Measurements from ENCODE around the gene DNASE2B.

The DNASE2B gene, protein sequence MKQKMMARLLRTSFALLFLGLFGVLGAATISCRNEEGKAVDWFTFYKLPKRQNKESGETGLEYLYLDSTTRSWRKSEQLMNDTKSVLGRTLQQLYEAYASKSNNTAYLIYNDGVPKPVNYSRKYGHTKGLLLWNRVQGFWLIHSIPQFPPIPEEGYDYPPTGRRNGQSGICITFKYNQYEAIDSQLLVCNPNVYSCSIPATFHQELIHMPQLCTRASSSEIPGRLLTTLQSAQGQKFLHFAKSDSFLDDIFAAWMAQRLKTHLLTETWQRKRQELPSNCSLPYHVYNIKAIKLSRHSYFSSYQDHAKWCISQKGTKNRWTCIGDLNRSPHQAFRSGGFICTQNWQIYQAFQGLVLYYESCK

GRCh38 chr1:84398175-84399155 lies at the start of gene DNASE2B:
TSS of gene DNASE2B (plus strand) at chr1:84398484. CDS start at chr1:84398565, 81 bp downstream.
- no peak for DNase-seq

DNA sequence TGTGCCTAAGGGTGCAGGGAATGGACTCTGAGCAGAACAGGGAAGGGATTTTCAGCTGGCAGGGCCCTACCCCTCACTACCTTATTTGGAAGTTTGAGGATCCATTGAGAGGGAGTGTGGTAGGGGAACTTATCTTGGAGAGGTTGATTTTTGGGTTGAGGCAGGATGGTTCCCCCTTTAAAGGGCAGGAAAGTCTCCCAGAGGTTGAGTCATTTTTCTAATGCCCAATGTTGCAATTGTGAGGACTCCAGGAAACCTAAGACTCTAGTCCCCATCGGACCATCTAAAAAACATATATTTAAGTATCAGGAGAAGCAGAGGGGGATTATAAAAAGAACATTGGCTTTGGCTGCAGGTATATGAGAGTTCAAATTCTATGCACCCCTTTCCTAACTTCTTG lies 49.5 kb upstream of the DNASE2B start:
- no peak for DNase-seq

- no peak for DNase-seq
Observed at GRCh38 chr1:84350104-84350503, 48.2 kb upstream of the DNASE2B start.

- no peak for DNase-seq
Observed at GRCh38 chr1:84350550-84350949, 47.7 kb upstream of the DNASE2B start.

DNA sequence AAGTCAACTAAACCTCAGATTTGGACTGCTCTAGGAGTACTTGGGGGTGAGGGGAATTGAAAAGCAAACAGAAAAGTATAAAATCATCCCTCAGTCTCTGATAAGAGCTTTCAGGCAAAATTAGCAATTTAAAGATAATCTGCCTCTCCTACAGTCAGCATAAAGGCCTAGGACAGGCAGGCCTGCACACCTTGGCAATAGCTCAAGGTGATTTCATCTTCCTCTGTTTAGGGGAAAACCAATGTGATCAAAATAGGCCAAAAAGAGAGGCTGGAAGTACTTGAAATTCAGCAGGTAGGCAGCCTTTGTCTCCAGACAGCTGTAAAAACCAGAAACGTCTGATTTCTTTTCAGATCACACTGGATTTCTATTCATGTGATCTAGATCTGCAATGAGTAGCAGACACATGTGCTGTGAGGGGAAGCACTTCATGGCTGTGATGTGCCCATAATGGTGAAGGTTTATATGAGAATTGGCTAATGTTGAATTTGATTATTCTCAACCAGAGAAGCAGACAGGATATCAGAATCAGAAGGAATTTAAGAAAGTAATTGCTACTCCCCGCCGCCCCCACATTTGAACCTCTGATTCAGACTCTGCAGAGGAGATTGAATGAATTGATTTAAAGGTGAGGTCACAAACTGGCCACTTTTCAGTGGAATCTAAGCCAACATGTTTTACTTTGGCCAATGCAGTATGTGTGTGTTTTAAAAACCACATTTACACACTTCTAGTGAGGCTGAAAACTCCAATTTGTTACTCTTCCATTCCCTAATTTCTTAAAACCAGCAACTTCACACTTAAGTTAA lies 45.8 kb upstream of the DNASE2B start:
- no peak for DNase-seq

- no peak for DNase-seq
Observed at GRCh38 chr1:84353695-84354094, 44.6 kb upstream of the DNASE2B start.

GRCh38 chr1:84355556-84355955 lies 42.7 kb upstream of the DNASE2B start:
- DNase-seq: no peak

DNA sequence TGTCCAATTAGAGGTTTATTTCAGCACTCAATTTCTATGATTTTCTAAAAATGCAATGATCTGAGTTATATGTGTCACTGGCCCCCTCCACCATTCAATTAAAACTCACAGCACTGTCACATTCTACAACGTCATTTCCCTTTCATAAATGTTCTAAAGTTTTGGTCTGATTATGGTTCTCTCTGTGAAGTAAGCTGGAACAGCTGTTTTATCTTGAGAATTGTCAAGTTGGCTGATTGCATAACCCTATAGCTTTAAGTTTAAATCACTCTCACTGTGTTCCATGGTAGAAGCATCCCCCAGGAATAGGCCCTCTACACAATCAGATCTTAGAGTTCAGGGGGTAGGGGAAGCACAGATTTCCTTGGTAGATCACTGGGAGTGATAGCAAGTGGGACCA lies 41.4 kb upstream of the DNASE2B start:
- DNase-seq: no peak

- no peak for DNase-seq
Observed at GRCh38 chr1:84358695-84359094, 39.6 kb upstream of the DNASE2B start.

DNA sequence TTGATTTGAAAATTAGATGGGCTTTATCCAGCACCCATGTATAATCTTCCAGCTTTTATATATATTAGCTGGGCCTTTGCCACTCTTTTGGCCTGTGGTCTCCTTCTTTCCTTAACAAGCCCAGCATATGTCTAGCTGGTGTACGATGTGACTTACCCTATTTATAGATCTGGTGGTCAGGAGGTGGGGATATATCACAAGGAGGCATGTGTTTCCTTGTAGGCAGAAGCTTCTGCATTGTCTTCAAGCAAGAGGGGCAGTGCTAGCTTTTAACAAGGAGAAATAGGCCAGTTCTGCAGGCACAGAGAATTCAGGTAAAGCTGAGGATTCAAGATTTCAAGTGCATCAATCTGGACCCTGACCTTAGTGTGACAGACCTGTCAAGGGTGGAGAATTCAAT lies 38.0 kb upstream of the DNASE2B start:
- no peak for DNase-seq

DNA sequence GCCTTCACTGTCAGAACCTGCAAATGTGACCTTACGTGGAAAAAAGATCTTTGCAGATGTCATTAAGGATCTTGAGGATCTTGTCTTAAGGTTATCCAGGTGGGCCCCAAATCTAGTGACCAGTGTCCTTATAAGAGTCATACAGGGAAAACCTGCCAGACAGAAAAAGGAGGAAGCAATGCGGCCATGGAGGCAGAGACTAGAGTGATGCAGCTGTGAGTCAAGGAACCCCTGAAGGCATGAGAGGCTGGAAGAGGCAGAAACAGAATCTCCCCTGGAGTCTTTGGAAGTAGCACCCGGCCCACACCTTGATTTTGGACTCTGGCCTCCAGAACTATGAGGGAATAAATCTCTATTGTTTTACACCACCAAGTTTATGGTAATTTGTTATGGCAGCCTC lies 36.5 kb upstream of the DNASE2B start:
- no peak for DNase-seq

GRCh38 chr1:84363019-84363418 lies 35.3 kb upstream of the DNASE2B start:
- no peak for DNase-seq

DNA sequence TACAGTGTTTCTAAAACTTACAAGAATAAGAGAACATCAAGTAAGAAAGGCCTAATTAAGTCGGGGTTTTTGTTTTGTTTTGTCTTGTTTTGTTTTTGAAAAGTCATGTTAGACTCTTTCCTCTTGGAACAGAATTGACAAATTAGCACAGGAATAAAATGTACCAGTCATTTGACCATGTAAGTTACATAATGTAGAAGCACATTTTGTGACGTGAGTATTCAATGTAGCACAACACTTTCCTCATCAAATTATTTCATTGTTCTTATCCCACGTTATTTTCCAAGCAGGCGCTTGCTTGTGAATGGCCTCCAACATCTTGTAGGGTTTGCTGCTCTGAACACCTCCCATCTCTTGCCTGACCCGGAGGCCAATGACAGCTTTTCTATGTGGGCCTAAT lies 34.7 kb upstream of the DNASE2B start:
- no peak for DNase-seq

GRCh38 chr1:84365225-84366221 lies 32.8 kb upstream of the DNASE2B start:
- no peak for DNase-seq

GRCh38 chr1:84366786-84367185 lies 31.5 kb upstream of the DNASE2B start:
- no peak for DNase-seq

DNA sequence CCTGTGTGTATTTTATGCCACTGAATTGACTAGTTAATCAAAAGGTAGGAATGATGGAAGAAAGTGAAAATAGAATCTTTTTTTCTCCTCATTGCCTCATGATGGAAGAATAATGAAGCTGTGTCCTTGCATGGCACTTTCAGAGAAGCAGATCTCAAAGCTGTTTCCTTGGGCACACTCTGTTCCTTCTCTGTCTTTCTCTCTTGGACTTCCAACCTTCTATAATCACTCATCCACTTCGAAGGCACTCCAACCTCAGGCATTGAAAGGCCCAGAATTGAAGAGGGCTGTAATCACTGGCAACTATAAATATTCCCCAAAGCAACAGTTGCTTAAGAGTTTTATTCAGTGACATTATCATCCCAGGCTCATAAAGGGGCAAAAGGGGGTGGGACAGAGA lies 31.1 kb upstream of the DNASE2B start:
- DNase-seq: no peak

DNA sequence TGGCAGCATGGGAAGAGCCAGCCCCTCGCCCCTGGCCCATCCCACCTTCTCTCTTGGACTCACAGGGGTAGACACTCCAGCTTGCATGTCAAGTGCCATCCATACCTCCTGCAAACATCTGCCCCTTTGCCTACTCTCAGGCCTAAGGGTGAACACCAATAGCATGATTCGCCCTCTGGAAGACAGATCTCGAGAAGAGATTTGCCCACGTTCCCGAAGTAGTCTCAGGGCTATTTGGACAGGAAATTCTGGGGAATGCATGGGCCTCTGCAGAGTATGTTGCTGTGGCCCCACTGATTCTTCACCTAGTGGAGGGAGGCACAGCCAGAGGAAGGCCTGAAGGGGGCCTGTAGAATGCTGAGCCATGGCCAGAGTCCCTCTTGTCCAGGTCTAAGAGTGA lies 29.8 kb upstream of the DNASE2B start:
- no peak for DNase-seq

- DNase-seq: no peak
Observed at GRCh38 chr1:84370266-84370665, 28.0 kb upstream of the DNASE2B start.

DNA sequence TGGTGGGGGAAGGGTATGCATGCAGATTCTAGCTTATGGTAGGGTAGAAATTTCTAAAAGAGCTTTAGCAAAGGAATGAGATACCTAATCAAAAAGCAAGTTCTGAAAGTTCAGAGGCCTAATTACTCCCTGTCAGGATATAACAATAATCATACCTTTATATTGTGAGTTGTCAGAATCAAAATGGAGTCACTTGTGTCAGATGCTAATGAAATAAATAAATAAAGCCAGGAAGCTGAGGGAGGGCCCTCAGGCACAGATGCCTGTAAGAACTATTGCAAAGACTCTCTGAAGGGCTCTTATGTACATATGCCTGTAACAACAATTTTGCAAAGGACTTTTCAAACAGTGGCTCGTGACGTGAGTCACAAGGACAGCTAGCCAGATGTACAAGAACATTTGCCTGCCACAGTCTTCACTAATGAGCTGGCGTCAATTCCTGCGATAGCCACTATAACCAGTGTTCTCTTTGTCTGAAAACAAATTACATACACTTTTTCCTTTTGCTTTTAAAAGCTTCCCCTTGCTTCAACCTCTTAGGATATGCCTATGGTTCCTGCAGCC lies 27.4 kb upstream of the DNASE2B start:
- DNase-seq: peak; percentile 58

- DNase-seq: no peak
Observed at GRCh38 chr1:84373436-84374141, 24.7 kb upstream of the DNASE2B start.

Measured in NCI-H1436 (cell line).